H1 (cell line): Measurements from ENCODE around the gene RAB44. TPM values are rescaled to one million over a fixed set of nuclear protein-coding genes. Genes with fewer than 3 reads are reported as not detected.

ENCODE experiments used
- CTCF ChIA-PET: fragments of 300-600 bp; sonication (Branson Sonifier 250); formaldehyde crosslinking; loops from one replicate; lab custom pipeline; 2021; ENCODE audit not compliant: partially characterized antibody; lab: Charles Lee
- POLR2A ChIA-PET: fragments of 300-600 bp; sonication (Branson Sonifier 250); formaldehyde crosslinking; loops from one replicate; lab custom pipeline; 2021; ENCODE audit warnings: inconsistent platforms; ENCODE audit not compliant: partially characterized antibody; lab: Charles Lee
- DNase-seq, 2 experiments: peaks; one replicate each; pipeline versions ENCODE4 v3.0.0 to v3.0.0-alpha.2; 2010 to 2022; ENCODE audit warnings: low spot score in 2 of 2, low read depth in 1 of 2, mixed read lengths in 1 of 2
- FAIRE-seq: peaks from 2 replicates; lab custom pipeline; 2011; peaks lifted over from hg19 to GRCh38; lab: Jason Lieb, UNC
- H2AFZ ChIP-seq: 2 replicates; pipeline ENCODE4 v1.8.1; 2012; ENCODE audit warnings: low read length, inconsistent platforms
- H2AK5ac ChIP-seq: 2 replicates; pipeline ENCODE4 v1.6.1; 2013; ENCODE audit warnings: low read depth, low read length
- H2BK120ac ChIP-seq: replicated peaks from 2 replicates; pipeline ENCODE3; 2013; ENCODE audit warnings: low read depth, low read length, inconsistent platforms
- H2BK12ac ChIP-seq: 2 replicates; pipeline ENCODE4 v1.6.1; 2013; ENCODE audit warnings: low read depth, low read length
- H2BK15ac ChIP-seq: 2 replicates; pipeline ENCODE4 v1.6.1; 2013; ENCODE audit warnings: low read length
- H2BK20ac ChIP-seq: 2 replicates; pipeline ENCODE4 v1.6.1; 2013; ENCODE audit warnings: low read length
- H2BK5ac ChIP-seq: 2 replicates; pipeline ENCODE4 v1.6.1; 2013; ENCODE audit warnings: low read depth, low read length
- H3K14ac ChIP-seq: 2 replicates; pipeline ENCODE4 v1.6.1; 2013; ENCODE audit warnings: inconsistent platforms; ENCODE audit not compliant: insufficient read length
- H3K18ac ChIP-seq: 2 replicates; pipeline ENCODE4 v1.6.1; 2013; ENCODE audit warnings: low read length; ENCODE audit errors: extremely low read depth
- H3K23ac ChIP-seq: 2 replicates; pipeline ENCODE4 v1.6.1; 2013; ENCODE audit warnings: inconsistent platforms; ENCODE audit not compliant: insufficient read length
- H3K23me2 ChIP-seq: 2 replicates; pipeline ENCODE4 v1.6.1; 2013; ENCODE audit warnings: low read depth, low read length
- H3K27ac ChIP-seq: 2 replicates; pipeline ENCODE4 v1.6.1; 2011; ENCODE audit warnings: low read depth, low read length, inconsistent platforms
- H3K27me3 ChIP-seq, 4 experiments: replicated peaks in 1 of 4; 1 replicate in 1 of 4; 2 replicates in 3 of 4; pipeline versions ENCODE4 v1.6.1 to v1.8.1; 2011 to 2013; ENCODE audit warnings: low read length in 3 of 4, mild to moderate bottlenecking in 3 of 4, inconsistent platforms in 2 of 4, mixed read lengths in 2 of 4, moderate library complexity in 1 of 4; ENCODE audit not compliant: control insufficient read depth in 3 of 4, insufficient read depth in 3 of 4; ENCODE audit errors: extremely low read depth in 1 of 4
- H3K36me3 ChIP-seq, 4 experiments: 2 replicates each; pipeline versions ENCODE4 v1.6.1 to v1.8.1; 2011 to 2013; ENCODE audit warnings: mild to moderate bottlenecking in 4 of 4, low read length in 3 of 4, moderate library complexity in 2 of 4, control low read depth in 1 of 4, inconsistent platforms in 1 of 4; ENCODE audit not compliant: insufficient read depth in 4 of 4, control insufficient read depth in 2 of 4
- H3K4ac ChIP-seq: replicated peaks from 2 replicates; pipeline ENCODE3; 2013; ENCODE audit warnings: low read length, low read depth, mixed read lengths, inconsistent platforms; ENCODE audit not compliant: insufficient read length
- H3K4me1 ChIP-seq, 4 experiments: replicated peaks in 1 of 4; 1 replicate in 1 of 4; 2 replicates in 3 of 4; pipeline versions ENCODE4 v1.6.1 to v1.8.1; 2011 to 2013; ENCODE audit warnings: low read length in 3 of 4, inconsistent platforms in 2 of 4, mixed read lengths in 1 of 4; ENCODE audit not compliant: insufficient read depth in 4 of 4, control insufficient read depth in 3 of 4
- H3K4me2 ChIP-seq, 2 experiments: 2 replicates each; pipeline versions ENCODE4 v1.6.1 to v1.8.1; 2011 to 2013; ENCODE audit warnings: low read depth in 2 of 2, low read length in 2 of 2, control low read depth in 1 of 2, inconsistent platforms in 1 of 2, mild to moderate bottlenecking in 1 of 2; ENCODE audit not compliant: insufficient read depth in 1 of 2
- H3K4me3 ChIP-seq, 4 experiments: fragments of 200-600, 300-600 bp in 1 of 4; sonication (generic), shearing (Covaris generic), sonication (Bioruptor Twin) in 1 of 4; 2 replicates each; pipeline versions ENCODE4 v1.5.1 to v1.8.1; 2011 to 2016; ENCODE audit warnings: low read length in 4 of 4, low read depth in 3 of 4, control low read depth in 2 of 4, inconsistent platforms in 2 of 4, mild to moderate bottlenecking in 2 of 4, mixed read lengths in 1 of 4, moderate library complexity in 1 of 4; ENCODE audit not compliant: insufficient read depth in 2 of 4; ENCODE audit errors: extremely low read depth in 1 of 4
- H3K56ac ChIP-seq: replicated peaks from 2 replicates; pipeline ENCODE3; 2013; ENCODE audit warnings: low read depth, mild to moderate bottlenecking, mixed read lengths, low read length, inconsistent platforms; ENCODE audit not compliant: insufficient read length
- H3K79me1 ChIP-seq: 2 replicates; pipeline ENCODE4 v1.6.1; 2013; ENCODE audit warnings: low read depth, low read length, control low read depth
- H3K79me2 ChIP-seq, 2 experiments: 2 replicates each; pipeline versions ENCODE4 v1.6.1 to v1.8.1; 2012 to 2013; ENCODE audit warnings: low read length in 2 of 2, mild to moderate bottlenecking in 2 of 2, inconsistent platforms in 1 of 2; ENCODE audit not compliant: insufficient read depth in 2 of 2, control insufficient read depth in 1 of 2
- H3K9ac ChIP-seq, 4 experiments: replicated peaks in 1 of 4; 1 replicate in 1 of 4; 2 replicates in 3 of 4; pipeline versions ENCODE4 v1.6.1 to v1.8.1; 2011 to 2013; ENCODE audit warnings: low read depth in 3 of 4, low read length in 3 of 4, control low read depth in 2 of 4, mild to moderate bottlenecking in 2 of 4, moderate library complexity in 2 of 4, inconsistent platforms in 1 of 4; ENCODE audit errors: extremely low read depth in 1 of 4
- H3K9me3 ChIP-seq, 2 experiments: 2 replicates each; pipeline versions ENCODE4 v1.6.1 to v1.8.1; 2012 to 2013; ENCODE audit warnings: mild to moderate bottlenecking in 2 of 2, moderate library complexity in 2 of 2, control low read depth in 1 of 2, inconsistent platforms in 1 of 2, low read depth in 1 of 2, low read length in 1 of 2, mixed read lengths in 1 of 2; ENCODE audit not compliant: insufficient read depth in 2 of 2
- H4K20me1 ChIP-seq, 2 experiments: replicated peaks in 1 of 2; 2 replicates each; pipeline versions ENCODE3 to v1.8.1; 2011 to 2013; ENCODE audit warnings: inconsistent platforms in 2 of 2, low read length in 2 of 2, mild to moderate bottlenecking in 1 of 2; ENCODE audit not compliant: insufficient read depth in 2 of 2, control insufficient read depth in 1 of 2
- H4K5ac ChIP-seq: 2 replicates; pipeline ENCODE4 v1.6.1; 2013; ENCODE audit warnings: low read length, low read depth, mixed read lengths, inconsistent platforms; ENCODE audit not compliant: insufficient read length
- H4K8ac ChIP-seq: 2 replicates; pipeline ENCODE4 v1.8.0; 2013; ENCODE audit warnings: mild to moderate bottlenecking, moderate library complexity, low read length, inconsistent platforms; ENCODE audit not compliant: insufficient read depth; ENCODE audit errors: extremely low read depth
- H4K91ac ChIP-seq: replicated peaks from 2 replicates; pipeline ENCODE3; 2013; ENCODE audit warnings: low read length, mixed read lengths, inconsistent platforms; ENCODE audit not compliant: insufficient read length
- CBX5 ChIP-seq: fragments of 300-800, 300-1000 bp; sonication (generic); IDR thresholded peaks from 2 replicates; pipeline ENCODE4 v1.7.1; 2016; ENCODE audit warnings: antibody characterized with exemption, low read length, low read depth
- SIN3A ChIP-seq, 2 experiments: IDR thresholded peaks in 1 of 2; conservative IDR thresholded peaks in 1 of 2; 2 replicates each; pipeline ENCODE4 v1.6.1; 2011 to 2012; ENCODE audit warnings: low read length in 2 of 2, improper control_type of control experiment in 1 of 2, low read depth in 1 of 2, mild to moderate bottlenecking in 1 of 2
- SP2 ChIP-seq: IDR thresholded peaks from 2 replicates; pipeline ENCODE4 v1.6.1; 2012; ENCODE audit warnings: mild to moderate bottlenecking, low read length, inconsistent platforms
- WGBS, 2 experiments: shearing (Covaris generic) in 1 of 2; methylation state at CpG; one replicate each; pipeline versions ENCODE4 v1.1.6 to v1.1.7; 2013 to 2015; ENCODE audit warnings: low lambda C conversion rate in 2 of 2, mixed read lengths in 2 of 2, inconsistent platforms in 1 of 2, low coverage in 1 of 2, missing lambda C conversion rate in 1 of 2; ENCODE audit not compliant: insufficient replicate concordance in 2 of 2, insufficient coverage in 1 of 2, insufficient read length in 1 of 2; ENCODE audit errors: extremely low coverage in 1 of 2, missing lambda C conversion rate in 1 of 2; 5-methylcytosine and 5-hydroxymethylcytosine counted together
- polyA plus RNA-seq, 7 experiments: library from polyadenylated mRNA; depleted of rRNA in 3 of 7; stranded (reverse) in 5 of 7; unstranded in 2 of 7; fragments of >200 nt in 5 of 7; fragments of 200-250 nt in 2 of 7; gene quantifications; 1 replicate in 5 of 7; 2 replicates in 1 of 7; 4 replicates in 1 of 7; pipeline versions ENCODE4 v1.2.1 to v1.2.3, GENCODE V29; 2011 to 2013; ENCODE audit warnings: missing spikeins in 2 of 7, mixed read lengths in 2 of 7
- total RNA-seq: library from RNA; stranded (reverse); fragmentation: NEBNext Ultra II Directional; extraction: Animal tissue kit (Norgen Biotek cat#: 25700); gene quantifications from 2 replicates; pipeline ENCODE4 v1.2.1, GENCODE V29; 2021

RAB44 gene
- total and polyA plus RNA-seq, 2 of the 8 experiments (the other 6 are each of a cell fraction or from before 2014, with no cell fraction given): 0.02 TPM; not detected in 1

DNA sequence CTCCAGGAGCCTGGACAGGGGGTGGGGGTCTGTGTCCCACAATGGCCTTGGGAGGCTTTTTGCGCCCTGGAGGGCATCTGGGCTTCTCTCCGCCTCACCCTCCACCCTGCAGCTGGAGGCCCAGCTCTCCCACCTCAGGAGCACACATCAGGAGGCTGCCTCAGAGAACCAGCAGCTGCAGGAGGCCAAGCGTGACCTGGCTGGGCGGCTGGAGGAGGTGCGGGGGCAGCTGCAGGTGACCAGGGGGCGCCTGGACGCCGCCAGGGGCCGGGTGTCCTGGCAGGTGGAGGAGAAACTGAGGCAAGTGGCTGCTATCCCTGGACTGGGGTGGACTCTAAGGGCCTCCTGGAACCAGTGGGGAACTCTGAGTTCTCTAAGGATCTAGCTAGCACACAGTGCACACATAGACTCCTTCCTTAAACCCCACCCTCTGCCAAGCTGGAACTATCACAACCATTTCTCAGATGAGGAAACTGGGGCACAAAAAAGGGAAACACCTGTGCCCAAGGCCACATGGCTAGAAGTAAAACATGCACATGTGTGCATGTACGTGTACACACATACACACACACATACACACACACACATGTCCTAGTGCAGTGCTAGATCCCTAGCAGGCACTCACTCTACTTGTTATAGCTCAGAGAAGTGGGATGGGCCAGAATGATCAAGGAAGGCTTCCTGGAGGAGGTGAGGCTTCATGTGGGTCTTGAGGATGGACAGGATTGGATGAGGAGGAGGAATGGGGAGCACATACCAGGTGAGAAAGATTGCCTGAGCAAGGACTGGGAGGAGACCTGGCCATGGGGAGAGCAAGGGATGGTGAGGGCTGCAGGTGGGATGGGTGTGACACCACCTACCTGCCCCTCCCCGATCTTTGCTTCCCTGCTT is 22.9 kb downstream of the RAB44 start:
- ChIA-PET POLR2A (interaction anchor here (0.8 to 1.3 kb wide), 5 partner anchors 10 to 125 kb away, joined by 3 to 5 read pairs (median 3); no protein-coding TSS in a partner anchor), CTCF (interaction anchor here (0.7 to 5.5 kb wide), 12 partner anchors 11 to 105 kb away, joined by 3 to 35 read pairs (median 4); no protein-coding TSS in a partner anchor)
- no peak overlapping the region for H3K27ac ChIP-seq
- 91% methylated on average over 10 of the region's 11 CpGs; no CpG with 5 or more reads in 1 of the 2 experiments for WGBS, 2 experiments
- H4K20me1 ChIP-seq: no peaks in the 10 kb centered on the region
- peaks cover 0 to 5% (median 4%) of the 10 kb centered on the region in 4 experiments; a peak in 5 of 7 replicates for H3K4me1 ChIP-seq
- no peak overlapping the region for H3K18ac ChIP-seq
- H3K14ac ChIP-seq: no peak overlapping the region
- no peak overlapping the region for H2BK12ac ChIP-seq
- H3K56ac ChIP-seq: no peak overlapping the region
- no peaks in the 10 kb centered on the region for H3K23me2 ChIP-seq
- no peak overlapping the region for H2BK5ac ChIP-seq
- no peaks in the 10 kb centered on the region for H3K9me3 ChIP-seq
- H3K27me3 ChIP-seq: no peaks in the 10 kb centered on the region
- 0 out of 2 replicates have a peak overlapping the region, but pooled peaks have one; percentile 33 for H2AK5ac ChIP-seq
- no peak for DNase-seq
- H3K36me3 ChIP-seq: no peaks in the 10 kb centered on the region
- H2BK15ac ChIP-seq: no peak overlapping the region
- no peak overlapping the region for H2AFZ ChIP-seq
- H3K79me2 ChIP-seq: no peaks in the 10 kb centered on the region
- H3K23ac ChIP-seq: no peak overlapping the region
- no peaks in the 10 kb centered on the region; the same call in 1 of the 2 replicates for H3K79me1 ChIP-seq
- no peak overlapping the region for H4K91ac ChIP-seq
- H4K5ac ChIP-seq: no peak overlapping the region
- no peak overlapping the region for H3K4me3 ChIP-seq
- no peak overlapping the region for H2BK120ac ChIP-seq
- H4K8ac ChIP-seq: no peak overlapping the region
- no peak overlapping the region for H3K4me2 ChIP-seq
- TF ChIP-seq SIN3A (conservative IDR thresholded peaks at IDR 0.05 in 1 of 2, IDR thresholded peaks at IDR 0.05 in 1 of 2; ENCODE audit: low read depth in 1 of 2, low read length in 2 of 2) (no peak), CBX5 (no peak), SP2 (no peak)
- no peak overlapping the region for H2BK20ac ChIP-seq
- no peak overlapping the region for H3K4ac ChIP-seq
- no peak for FAIRE-seq
- no peak overlapping the region for H3K9ac ChIP-seq
